IPS-20b (cell line): ENCODE measurements around the gene RFXAP.

Source experiments
- H3K27ac ChIP-seq: one replicate; pipeline ENCODE4 v1.5.1; 2013; ENCODE audit warnings: low read length
- H3K27me3 ChIP-seq: 2 replicates; pipeline ENCODE4 v1.6.1; 2013; ENCODE audit warnings: mild to moderate bottlenecking, low read length, inconsistent platforms; ENCODE audit not compliant: insufficient read depth
- H3K36me3 ChIP-seq: 2 replicates; pipeline ENCODE4 v1.6.1; 2013; ENCODE audit warnings: low read depth, mild to moderate bottlenecking, inconsistent platforms, low read length, moderate library complexity; ENCODE audit not compliant: insufficient read depth
- H3K4me1 ChIP-seq: 2 replicates; pipeline ENCODE4 v1.6.1; 2013; ENCODE audit warnings: mild to moderate bottlenecking, control low read depth, inconsistent platforms, low read length, moderate library complexity; ENCODE audit not compliant: insufficient read depth
- H3K4me3 ChIP-seq: 2 replicates; pipeline ENCODE4 v1.5.1; 2013; ENCODE audit warnings: mild to moderate bottlenecking, low read length, inconsistent platforms
- H3K9ac ChIP-seq: 2 replicates; pipeline ENCODE4 v1.6.1; 2013; ENCODE audit warnings: low read depth, mild to moderate bottlenecking, inconsistent platforms, low read length, moderate library complexity
- H3K9me3 ChIP-seq: 2 replicates; pipeline ENCODE4 v1.6.1; 2013; ENCODE audit warnings: mild to moderate bottlenecking, low read depth, low read length, inconsistent platforms; ENCODE audit not compliant: insufficient read depth

RFXAP gene

DNA sequence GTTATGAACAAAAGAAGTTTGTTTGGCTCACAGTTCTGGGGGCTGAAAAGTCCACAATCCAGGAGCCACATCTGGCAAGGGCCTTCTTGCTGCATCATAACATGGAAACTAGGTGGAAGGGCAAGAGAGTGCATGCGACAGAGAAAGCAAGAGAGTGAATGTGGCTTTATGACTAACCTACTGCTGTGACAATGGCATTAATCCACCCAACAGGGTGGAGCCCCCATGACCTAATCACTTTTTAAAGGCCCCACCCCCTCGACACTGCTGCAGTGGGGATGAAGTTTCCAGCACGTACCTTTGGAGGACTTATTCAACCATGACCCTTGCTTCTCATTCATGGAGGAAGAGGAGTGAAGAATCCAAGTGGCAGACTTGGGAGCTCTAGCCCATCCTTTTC, 30.0 kb upstream of the RFXAP start:
- H3K4me3 ChIP-seq, result no peak overlapping the region
- H3K4me1 ChIP-seq, result no peaks in the 10 kb centered on the region
- no peak overlapping the region for H3K9ac ChIP-seq
- H3K36me3 ChIP-seq, result no peaks in the 10 kb centered on the region
- H3K27ac ChIP-seq, result no peak overlapping the region
- H3K27me3 ChIP-seq, result no peaks in the 10 kb centered on the region
- no peaks in the 10 kb centered on the region for H3K9me3 ChIP-seq

- no peaks in the 10 kb centered on the region for H3K9me3 ChIP-seq
- no peak overlapping the region for H3K9ac ChIP-seq
- no peak overlapping the region for H3K27ac ChIP-seq
- no peaks in the 10 kb centered on the region for H3K36me3 ChIP-seq
- H3K4me3 ChIP-seq, result no peak overlapping the region
- no peaks in the 10 kb centered on the region for H3K27me3 ChIP-seq
- no peaks in the 10 kb centered on the region for H3K4me1 ChIP-seq
These were observed 29.3 kb upstream of the RFXAP start for GRCh38 chr13:36789730-36790129.

- Histone ChIP-seq H3K4me1 (peaks cover 12% of the 10 kb centered on the region; the same call in 1 of the 2 replicates), H3K36me3 (no peaks in the 10 kb centered on the region), H3K9ac (no peak overlapping the region), H3K9me3 (no peaks in the 10 kb centered on the region), H3K27me3 (no peaks in the 10 kb centered on the region), H3K27ac (no peak overlapping the region), H3K4me3 (no peak overlapping the region)
These were observed 24.3 kb upstream of the RFXAP start for GRCh38 chr13:36794706-36795105.

- Histone ChIP-seq H3K27ac (no peak overlapping the region), H3K9ac (no peak overlapping the region; the same call in 1 of the 2 replicates), H3K27me3 (no peaks in the 10 kb centered on the region), H3K36me3 (no peaks in the 10 kb centered on the region), H3K4me1 (peaks cover 12% of the 10 kb centered on the region; the same call in 1 of the 2 replicates), H3K9me3 (no peaks in the 10 kb centered on the region), H3K4me3 (peak overlapping the region; percentile 19; the same call in 1 of the 2 replicates)
These were observed 23.6 kb upstream of the RFXAP start for GRCh38 chr13:36795463-36795862.

- Histone ChIP-seq H3K9me3 (no peaks in the 10 kb centered on the region), H3K9ac (no peak overlapping the region; the same call in 1 of the 2 replicates), H3K4me3 (no peak overlapping the region; the same call in 1 of the 2 replicates), H3K27me3 (no peaks in the 10 kb centered on the region), H3K36me3 (no peaks in the 10 kb centered on the region), H3K27ac (no peak overlapping the region), H3K4me1 (peaks cover 12% of the 10 kb centered on the region; the same call in 1 of the 2 replicates)
These were observed 23.0 kb upstream of the RFXAP start for GRCh38 chr13:36796052-36796451.

- Histone ChIP-seq H3K4me1 (peaks cover 7% of the 10 kb centered on the region; the same call in 1 of the 2 replicates), H3K9ac (no peak overlapping the region), H3K27ac (no peak overlapping the region), H3K4me3 (no peak overlapping the region), H3K9me3 (no peaks in the 10 kb centered on the region), H3K36me3 (no peaks in the 10 kb centered on the region), H3K27me3 (no peaks in the 10 kb centered on the region)
These were observed 18.0 kb upstream of the RFXAP start for GRCh38 chr13:36801035-36801434.

- H3K27me3 ChIP-seq, result no peaks in the 10 kb centered on the region
- no peak overlapping the region for H3K4me3 ChIP-seq
- no peaks in the 10 kb centered on the region for H3K36me3 ChIP-seq
- H3K27ac ChIP-seq, result no peak overlapping the region
- H3K4me1 ChIP-seq, result no peaks in the 10 kb centered on the region
- no peaks in the 10 kb centered on the region for H3K9me3 ChIP-seq
- H3K9ac ChIP-seq, result no peak overlapping the region
These were observed 14.4 kb upstream of the RFXAP start for GRCh38 chr13:36804588-36804987.

DNA sequence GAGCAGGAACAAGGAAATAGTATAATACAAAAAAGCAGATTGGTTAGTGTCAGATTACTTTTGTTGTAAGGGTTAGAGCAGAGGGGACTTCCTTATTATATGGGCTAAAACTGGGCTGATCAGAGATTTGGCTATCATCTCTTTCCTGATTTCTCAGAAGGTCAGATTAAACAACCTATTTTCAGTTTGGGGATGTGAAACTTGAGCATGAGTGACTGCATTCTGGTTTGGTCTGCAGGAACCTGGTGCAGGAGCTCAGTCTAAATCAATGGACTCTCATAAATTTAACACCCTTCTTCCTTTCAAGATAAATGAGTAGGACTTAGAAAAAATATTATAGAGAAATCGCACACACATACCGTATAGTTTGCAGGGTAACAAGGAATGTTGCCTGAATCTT, 12.9 kb upstream of the RFXAP start:
- Histone ChIP-seq H3K36me3 (no peaks in the 10 kb centered on the region), H3K27ac (no peak overlapping the region), H3K9ac (no peak overlapping the region), H3K4me3 (no peak overlapping the region), H3K9me3 (no peaks in the 10 kb centered on the region), H3K4me1 (no peaks in the 10 kb centered on the region), H3K27me3 (no peaks in the 10 kb centered on the region)

DNA sequence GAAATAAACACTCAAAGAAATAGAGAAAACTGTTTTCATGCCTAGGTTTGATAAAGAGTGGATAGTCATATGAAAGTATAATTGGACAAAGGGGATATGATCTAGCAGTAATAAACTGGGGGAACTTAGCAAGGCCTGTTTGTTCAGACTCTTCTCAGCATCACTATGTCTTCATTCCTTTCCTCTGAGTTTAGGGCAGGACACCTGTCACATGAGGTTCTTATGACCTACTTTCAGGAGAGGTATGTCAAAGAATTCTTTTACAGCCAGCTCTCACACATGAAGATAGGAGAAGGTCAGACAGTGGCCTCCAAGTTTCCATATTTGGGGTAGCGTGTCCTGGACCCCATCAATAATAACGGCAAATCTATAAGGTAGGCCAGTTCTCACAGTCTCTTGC, 11.4 kb upstream of the RFXAP start:
- no peaks in the 10 kb centered on the region for H3K9me3 ChIP-seq
- H3K27me3 ChIP-seq, result no peaks in the 10 kb centered on the region

GRCh38 chr13:36813225-36813624, 5.8 kb upstream of the RFXAP start:
- Histone ChIP-seq H3K9me3 (no peaks in the 10 kb centered on the region), H3K27me3 (no peaks in the 10 kb centered on the region), H3K4me3 (no peak overlapping the region), H3K4me1 (peaks cover 2% of the 10 kb centered on the region; the same call in 1 of the 2 replicates), H3K27ac (no peak overlapping the region), H3K9ac (no peak overlapping the region), H3K36me3 (no peaks in the 10 kb centered on the region)

More for the DNA sequence above, 11.4 kb upstream of the RFXAP start:
- no peak overlapping the region for H3K27ac ChIP-seq
- H3K4me3 ChIP-seq, result no peak overlapping the region
- H3K9ac ChIP-seq, result no peak overlapping the region
- no peaks in the 10 kb centered on the region for H3K4me1 ChIP-seq
- H3K36me3 ChIP-seq, result no peaks in the 10 kb centered on the region

GRCh38 chr13:36814465-36814864, 4.6 kb upstream of the RFXAP start:
- Histone ChIP-seq H3K9ac (no peak overlapping the region), H3K9me3 (no peaks in the 10 kb centered on the region), H3K4me1 (peaks cover 6% of the 10 kb centered on the region; the same call in 1 of the 2 replicates), H3K36me3 (no peaks in the 10 kb centered on the region), H3K27me3 (peaks cover under 1% of the 10 kb centered on the region; the same call in 1 of the 2 replicates), H3K27ac (no peak overlapping the region), H3K4me3 (no peak overlapping the region)

GRCh38 chr13:36815062-36815461, 4.0 kb upstream of the RFXAP start:
- Histone ChIP-seq H3K9ac (no peak overlapping the region), H3K27me3 (peaks cover 6% of the 10 kb centered on the region; the same call in 1 of the 2 replicates), H3K4me3 (no peak overlapping the region), H3K36me3 (no peaks in the 10 kb centered on the region), H3K4me1 (peaks cover 10% of the 10 kb centered on the region; the same call in 1 of the 2 replicates), H3K27ac (no peak overlapping the region), H3K9me3 (no peaks in the 10 kb centered on the region)
